HCT116 (cell line): ENCODE results near the gene INSYN2A.

Source experiments
- CTCF ChIP-seq, 3 experiments: fragments of 200-600 bp in 1 of 3; sonication (generic) in 1 of 3; IDR thresholded peaks in 2 of 3; conservative IDR thresholded peaks in 1 of 3; 2 replicates each; pipeline ENCODE4 v1.5.1; 2012 to 2017; ENCODE audit warnings: low read depth in 2 of 3, low read length in 2 of 3, antibody characterized with exemption in 1 of 3, borderline replicate concordance in 1 of 3, control low read depth in 1 of 3, mild to moderate bottlenecking in 1 of 3, mixed read lengths in 1 of 3, mixed run types in 1 of 3, moderate library complexity in 1 of 3; ENCODE audit not compliant: insufficient read depth in 1 of 3
- EGR1 ChIP-seq: IDR thresholded peaks from 2 replicates; pipeline ENCODE4 v1.6.1; 2012; ENCODE audit warnings: low read depth
- POLR2AphosphoS5 ChIP-seq: IDR thresholded peaks from 2 replicates; pipeline ENCODE4 v1.6.1; 2011; ENCODE audit warnings: mild to moderate bottlenecking, low read depth, low read length, moderate library complexity
- RAD21 ChIP-seq: IDR thresholded peaks from 2 replicates; pipeline ENCODE4 v1.6.1; 2012; ENCODE audit warnings: low read depth, mild to moderate bottlenecking

- TF ChIP-seq RAD21 (no peak), CTCF (IDR thresholded peaks at IDR 0.05 in 2 of 3, conservative IDR thresholded peaks at IDR 0.05 in 1 of 3; ENCODE audit: borderline replicate concordance in 1 of 3, insufficient read depth in 1 of 3, low read depth in 2 of 3, low read length in 2 of 3) (no peak), POLR2AphosphoS5 (no peak), EGR1 (no peak)
Measured at GRCh38 chr10:127197154-127197432, 702 bp upstream of the INSYN2A start.
